Skeletal muscle tissue (tissue), 4 donors: Measurements from ENCODE around the gene CAGE1. TPM values are rescaled to one million over a fixed set of nuclear protein-coding genes. Genes with fewer than 3 reads are reported as not detected.

Source experiments
- H3K27ac ChIP-seq: one replicate; pipeline ENCODE4 v1.7.0; 2013; ENCODE audit warnings: mild to moderate bottlenecking, low read depth, low read length, inconsistent platforms
- H3K27me3 ChIP-seq, 3 donors: one replicate each; pipeline ENCODE4 v1.7.0; 2013; ENCODE audit warnings: low read length in 3 of 3; ENCODE audit not compliant: control insufficient read depth in 3 of 3, insufficient read depth in 3 of 3
- H3K36me3 ChIP-seq, 3 donors: one replicate each; pipeline ENCODE4 v1.7.0; 2013; ENCODE audit warnings: low read length in 3 of 3; ENCODE audit not compliant: control insufficient read depth in 3 of 3, insufficient read depth in 3 of 3
- H3K4me1 ChIP-seq, 3 donors: one replicate each; pipeline ENCODE4 v1.7.0; 2013; ENCODE audit warnings: low read length in 3 of 3, mild to moderate bottlenecking in 3 of 3; ENCODE audit not compliant: control insufficient read depth in 3 of 3, insufficient read depth in 3 of 3
- H3K4me3 ChIP-seq, 3 donors: one replicate each; pipeline ENCODE4 v1.7.0; 2013; ENCODE audit warnings: low read length in 3 of 3
- H3K9ac ChIP-seq, 3 donors: one replicate each; pipeline ENCODE4 v1.7.0; 2013; ENCODE audit warnings: low read length in 3 of 3, mild to moderate bottlenecking in 3 of 3, moderate library complexity in 2 of 3, low read depth in 1 of 3
- H3K9me3 ChIP-seq, 3 donors: one replicate each; pipeline ENCODE4 v1.7.0; 2013; ENCODE audit warnings: low read length in 3 of 3; ENCODE audit not compliant: control insufficient read depth in 3 of 3
- total RNA-seq: library from RNA; depleted of rRNA; stranded (reverse); fragments of >200 nt; gene quantifications from one replicate; pipeline ENCODE4 v1.2.3, GENCODE V29; 2014
- donor health status: Osteomylitis.

CAGE1 gene
- not detected for total RNA-seq

DNA sequence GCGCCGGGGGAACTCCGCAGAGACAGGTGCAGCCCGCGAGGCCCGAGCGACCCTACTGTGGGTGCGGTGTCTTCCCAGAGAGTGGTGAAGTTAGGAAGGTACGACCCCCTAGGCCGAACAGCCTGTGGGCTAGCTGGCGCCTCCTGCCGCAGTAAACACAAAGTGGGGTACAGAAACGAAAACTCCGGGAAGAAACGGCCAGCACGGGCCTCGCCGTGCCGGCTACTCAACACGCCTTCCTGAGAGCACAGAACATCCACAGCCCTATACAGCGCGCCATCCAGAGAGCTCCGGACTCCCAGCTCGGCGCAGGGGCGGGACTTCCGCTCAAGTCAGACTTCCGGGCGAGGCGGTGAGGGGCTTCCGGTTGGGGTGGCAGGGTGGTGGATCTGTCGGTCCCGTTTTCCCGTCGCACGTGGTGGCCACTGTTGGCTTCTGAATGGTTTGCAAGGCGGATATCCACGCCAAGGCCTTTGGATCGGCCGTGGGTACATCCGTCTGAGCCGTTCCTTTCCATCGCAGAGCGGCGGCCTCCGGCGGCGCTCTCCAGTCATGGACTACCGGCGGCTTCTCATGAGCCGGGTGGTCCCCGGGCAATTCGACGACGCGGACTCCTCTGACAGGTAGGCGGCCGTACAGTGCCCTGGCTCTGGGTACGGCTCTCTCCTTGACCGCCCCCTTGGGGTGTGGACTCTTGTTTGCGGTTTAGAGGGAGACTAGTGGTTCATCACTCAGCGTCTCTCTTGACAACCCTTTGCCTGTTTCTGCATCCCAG is at the start of gene CAGE1, which contains the start of gene RIOK1:
Gene CAGE1 (minus strand): TSS at position 292 of the 775 bp plus-strand sequence. CDS start 2,569 bp downstream, outside the sequence.
Gene RIOK1 (plus strand): TSS at position 358 of the 775 bp plus-strand sequence. CDS start 195 bp downstream, at position 553.
- H3K4me3 ChIP-seq: peak within 1 kb of the TSS; percentile 79 to 99 (median 93)
- peak within 1 kb of the TSS; percentile 85 to 97 (median 92) for H3K9ac ChIP-seq
- H3K27ac ChIP-seq: peak within 1 kb of the TSS; percentile 80
- H3K4me1 ChIP-seq: peaks cover 11 to 18% (median 13%) of the 10 kb centered on the region in 3 donors
- H3K27me3 ChIP-seq: no peaks in the 10 kb centered on the region
- no peaks in the 10 kb centered on the region for H3K9me3 ChIP-seq
- H3K36me3 ChIP-seq: peaks cover 3 to 9% (median 4%) of the 10 kb centered on the region in 3 donors

GRCh38 chr6:7439228-7439627 is 49.7 kb upstream of the CAGE1 start:
- Histone ChIP-seq H3K27me3 (peaks cover 0 to 5% (median 4%) of the 10 kb centered on the region in 3 donors), H3K9me3 (no peaks in the 10 kb centered on the region), H3K9ac (no peak overlapping the region), H3K27ac (no peak overlapping the region), H3K36me3 (no peaks in the 10 kb centered on the region), H3K4me1 (no peaks in the 10 kb centered on the region), H3K4me3 (no peak overlapping the region)

- H3K36me3 ChIP-seq: no peaks in the 10 kb centered on the region
- no peaks in the 10 kb centered on the region for H3K9me3 ChIP-seq
- H3K27me3 ChIP-seq: peaks cover 3 to 8% (median 8%) of the 10 kb centered on the region in 3 donors
- H3K4me3 ChIP-seq: no peak overlapping the region
- H3K4me1 ChIP-seq: no peaks in the 10 kb centered on the region
- no peak overlapping the region for H3K27ac ChIP-seq
- no peak overlapping the region for H3K9ac ChIP-seq
Observed at GRCh38 chr6:7438011-7438410, 48.5 kb upstream of the CAGE1 start.

- H3K9me3 ChIP-seq: no peaks in the 10 kb centered on the region
- H3K4me3 ChIP-seq: no peak overlapping the region
- H3K9ac ChIP-seq: no peak overlapping the region
- H3K36me3 ChIP-seq: no peaks in the 10 kb centered on the region
- H3K27me3 ChIP-seq: peaks cover 10 to 28% (median 19%) of the 10 kb centered on the region in 3 donors
- no peak overlapping the region for H3K27ac ChIP-seq
- H3K4me1 ChIP-seq: no peaks in the 10 kb centered on the region
Observed at GRCh38 chr6:7434672-7435071, 45.1 kb upstream of the CAGE1 start.

- peaks cover 10 to 28% (median 19%) of the 10 kb centered on the region in 3 donors for H3K27me3 ChIP-seq
- no peaks in the 10 kb centered on the region for H3K9me3 ChIP-seq
- no peak overlapping the region for H3K27ac ChIP-seq
- no peak overlapping the region for H3K9ac ChIP-seq
- H3K4me1 ChIP-seq: no peaks in the 10 kb centered on the region
- H3K4me3 ChIP-seq: no peak overlapping the region
- no peaks in the 10 kb centered on the region for H3K36me3 ChIP-seq
Observed at GRCh38 chr6:7433121-7433617, 43.6 kb upstream of the CAGE1 start.

- Histone ChIP-seq H3K9ac (no peak overlapping the region), H3K4me1 (no peaks in the 10 kb centered on the region), H3K27ac (no peak overlapping the region), H3K27me3 (peaks cover 10 to 28% (median 19%) of the 10 kb centered on the region in 3 donors), H3K9me3 (no peaks in the 10 kb centered on the region), H3K4me3 (no peak overlapping the region), H3K36me3 (no peaks in the 10 kb centered on the region)
Observed at GRCh38 chr6:7432391-7433120, 43.0 kb upstream of the CAGE1 start.

GRCh38 chr6:7431674-7432390 is 42.3 kb upstream of the CAGE1 start:
- no peak overlapping the region for H3K27ac ChIP-seq
- no peak overlapping the region for H3K4me3 ChIP-seq
- H3K27me3 ChIP-seq: peaks cover 10 to 28% (median 19%) of the 10 kb centered on the region in 3 donors
- H3K4me1 ChIP-seq: no peaks in the 10 kb centered on the region
- no peaks in the 10 kb centered on the region for H3K36me3 ChIP-seq
- H3K9ac ChIP-seq: no peak overlapping the region
- H3K9me3 ChIP-seq: no peaks in the 10 kb centered on the region

DNA sequence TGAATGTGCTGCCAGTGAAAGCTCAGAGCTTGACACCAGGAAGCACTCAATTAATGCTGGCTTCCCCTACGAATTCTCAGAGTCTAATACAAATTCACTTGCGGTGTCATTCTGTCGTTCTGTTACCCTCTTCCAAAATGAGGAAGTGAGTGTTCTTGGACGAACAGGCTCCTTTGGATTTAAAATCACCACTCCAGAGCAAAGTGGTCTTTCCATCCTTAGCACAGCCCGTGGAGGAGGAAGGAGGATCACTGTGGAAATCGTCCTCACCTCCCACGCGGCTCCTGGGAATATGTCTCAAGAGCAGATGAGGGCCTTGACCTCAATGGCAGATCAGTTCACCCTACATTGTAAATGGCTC is 41.8 kb upstream of the CAGE1 start:
- no peaks in the 10 kb centered on the region for H3K36me3 ChIP-seq
- no peak overlapping the region for H3K4me3 ChIP-seq
- H3K4me1 ChIP-seq: no peaks in the 10 kb centered on the region
- no peaks in the 10 kb centered on the region for H3K9me3 ChIP-seq
- no peak overlapping the region for H3K27ac ChIP-seq
- H3K27me3 ChIP-seq: peaks cover 10 to 28% (median 19%) of the 10 kb centered on the region in 3 donors
- H3K9ac ChIP-seq: no peak overlapping the region

DNA sequence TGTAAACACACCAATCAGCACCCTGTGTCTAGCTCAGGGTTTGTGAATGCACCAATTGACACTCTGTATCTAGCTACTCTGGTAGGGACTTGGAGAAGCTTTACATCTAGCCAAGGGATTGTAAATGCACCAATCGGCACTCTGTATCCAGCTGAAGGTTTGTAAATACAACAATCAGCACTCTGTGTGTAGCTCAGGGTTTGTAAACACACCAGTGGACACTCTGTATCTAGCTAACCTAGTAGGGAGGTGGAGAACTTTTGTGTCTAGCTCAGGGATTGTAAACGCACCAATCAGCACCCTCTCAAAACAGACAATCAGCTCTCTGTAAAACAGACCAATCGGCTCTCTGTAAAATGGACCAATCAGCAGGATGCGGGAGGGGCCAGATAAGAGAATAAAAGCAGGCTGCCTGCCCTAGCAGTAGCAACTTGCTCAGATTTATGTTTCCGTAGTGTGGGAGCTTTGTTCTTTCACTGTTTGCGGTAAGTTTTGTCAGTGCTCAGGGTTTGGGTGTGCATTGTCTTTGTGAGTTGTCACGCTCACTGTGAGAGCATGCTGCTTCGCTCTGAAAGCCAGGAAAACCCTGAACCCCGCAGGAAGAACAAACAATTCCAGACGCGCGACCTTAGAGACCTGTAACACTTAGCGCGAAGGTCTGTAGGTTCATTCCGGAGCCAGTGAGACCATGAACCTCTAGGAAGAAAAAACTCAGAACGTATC is 37.1 kb upstream of the CAGE1 start:
- no peak overlapping the region for H3K9ac ChIP-seq
- no peaks in the 10 kb centered on the region for H3K36me3 ChIP-seq
- H3K9me3 ChIP-seq: no peaks in the 10 kb centered on the region
- H3K27me3 ChIP-seq: peaks cover 0 to 9% (median 4%) of the 10 kb centered on the region in 3 donors
- no peak overlapping the region for H3K4me3 ChIP-seq
- H3K4me1 ChIP-seq: no peaks in the 10 kb centered on the region
- H3K27ac ChIP-seq: no peak overlapping the region
